HS-27A (cell line): ENCODE results near the gene ARHGAP6.
A peak's percentile ranks its signal among the peaks of the same experiment; 100 is the strongest.

Source experiments
- DNase-seq: peaks from one replicate; pipeline ENCODE4 v3.0.0-alpha.2; 2012; ENCODE audit warnings: low read depth, missing footprints

ARHGAP6 gene

DNA sequence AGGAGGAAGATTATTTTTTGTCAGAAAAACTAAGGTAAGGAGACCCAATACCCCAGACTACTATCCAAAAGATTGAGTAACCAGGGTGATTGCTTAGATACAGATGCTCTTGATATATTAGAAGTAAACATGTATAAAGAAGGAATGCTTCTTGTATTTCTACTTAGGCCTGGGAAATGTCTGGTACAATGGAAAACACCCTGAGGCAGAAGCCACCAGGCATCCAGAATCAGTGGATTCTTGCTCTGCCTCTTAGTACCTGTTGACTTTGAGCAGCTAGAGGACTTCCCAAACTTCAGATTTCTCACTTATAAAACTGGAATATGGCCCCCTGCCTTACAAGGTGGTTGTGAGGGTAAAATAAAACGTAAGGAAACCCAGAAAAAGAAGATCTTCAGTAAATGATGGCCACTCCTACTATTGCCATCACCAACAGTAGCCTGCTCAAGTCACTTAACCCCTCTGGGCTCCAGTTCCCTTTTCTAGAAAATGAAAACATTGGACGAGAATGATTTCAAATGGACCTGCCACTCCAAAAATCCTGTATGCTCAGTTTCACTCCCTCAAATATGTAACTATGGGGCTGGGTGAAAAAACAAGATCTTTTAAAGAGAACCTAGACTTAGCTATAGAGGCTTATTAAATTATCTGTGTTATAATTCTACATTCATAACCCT, 315.9 kb downstream of the ARHGAP6 start:
- no peak for DNase-seq

DNA sequence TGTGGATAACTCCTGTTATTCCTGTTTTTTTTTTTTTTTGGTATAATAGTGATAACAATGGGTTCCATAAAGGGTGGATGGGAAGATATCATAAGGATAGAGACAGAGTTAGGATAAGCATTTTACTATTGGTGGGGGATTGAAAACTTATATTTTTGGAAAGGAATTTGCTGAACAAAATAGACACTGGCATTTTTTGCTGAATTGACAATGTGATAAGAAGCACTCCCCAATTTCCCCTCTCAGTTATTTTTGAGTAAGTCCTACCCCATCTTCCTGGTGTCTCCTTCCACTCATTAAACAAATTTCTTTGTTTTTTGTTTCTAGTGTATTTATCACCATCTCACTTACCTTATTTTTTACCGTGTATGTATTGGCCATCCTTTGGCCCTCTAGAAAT, 316.7 kb downstream of the ARHGAP6 start:
- no peak for DNase-seq

DNA sequence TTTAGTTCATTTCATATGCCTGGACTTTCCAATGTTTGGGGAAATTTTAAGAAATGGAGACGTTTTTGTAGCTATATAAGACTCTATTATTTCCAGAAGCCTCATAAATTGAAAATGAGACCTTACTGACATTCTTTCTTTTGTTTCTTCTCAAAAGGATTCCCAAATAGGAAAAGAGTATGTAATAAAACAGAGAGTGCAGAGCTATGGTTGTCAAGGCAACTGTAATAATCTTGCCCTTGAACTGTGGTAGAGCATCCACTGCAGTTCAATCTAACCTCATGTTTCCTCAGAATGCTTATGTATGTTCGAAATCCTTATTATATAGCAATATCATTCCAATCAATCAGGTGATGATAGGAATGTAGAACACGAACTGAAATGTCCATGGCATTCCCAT, 318.4 kb downstream of the ARHGAP6 start:
- DNase-seq: no peak

DNA sequence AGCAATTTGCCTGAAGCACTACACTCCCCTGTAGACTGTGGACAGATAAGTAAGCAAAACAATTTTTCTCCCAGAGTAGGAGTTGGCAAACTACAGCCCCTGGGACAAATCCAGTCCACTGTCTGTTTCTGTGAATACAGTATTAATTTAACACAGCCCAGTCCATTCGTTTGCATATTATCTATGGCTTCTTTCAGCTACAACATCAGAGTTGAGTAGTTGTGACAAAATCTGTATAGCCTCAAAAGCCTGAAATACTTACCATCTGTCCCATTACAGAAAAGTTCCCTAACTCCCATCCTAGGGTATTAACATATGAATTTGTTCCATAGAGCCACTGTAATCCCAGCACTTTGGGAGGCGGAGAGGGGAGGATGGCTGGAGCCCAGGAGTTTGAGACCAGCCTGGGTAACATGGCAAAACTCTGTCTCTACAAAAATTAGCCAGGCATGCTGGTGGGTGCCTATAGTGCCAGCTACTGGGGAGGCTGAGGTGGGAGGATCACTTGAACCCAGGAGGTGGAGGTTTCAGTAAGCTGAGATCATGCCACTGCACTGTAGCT, 319.5 kb downstream of the ARHGAP6 start:
- no peak for DNase-seq

DNA sequence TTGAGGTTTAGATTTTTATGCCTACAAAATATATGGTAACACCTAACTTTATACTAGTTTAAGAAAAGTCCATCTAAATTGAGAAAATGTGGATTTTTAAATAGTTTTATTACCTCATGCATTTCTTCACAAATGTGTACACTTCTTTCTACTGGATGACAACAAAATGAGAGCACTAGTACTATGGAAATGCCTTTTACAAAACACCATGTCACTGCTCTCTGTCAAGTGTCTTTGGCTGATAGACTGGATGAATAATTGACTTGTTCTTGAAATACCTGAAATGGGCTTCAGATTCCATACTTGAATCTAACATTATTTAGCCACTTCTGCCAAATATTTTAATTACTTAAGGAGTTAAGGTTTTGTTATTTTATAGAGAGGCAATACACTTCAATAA, 323.0 kb downstream of the ARHGAP6 start:
- DNase-seq: no peak

DNA sequence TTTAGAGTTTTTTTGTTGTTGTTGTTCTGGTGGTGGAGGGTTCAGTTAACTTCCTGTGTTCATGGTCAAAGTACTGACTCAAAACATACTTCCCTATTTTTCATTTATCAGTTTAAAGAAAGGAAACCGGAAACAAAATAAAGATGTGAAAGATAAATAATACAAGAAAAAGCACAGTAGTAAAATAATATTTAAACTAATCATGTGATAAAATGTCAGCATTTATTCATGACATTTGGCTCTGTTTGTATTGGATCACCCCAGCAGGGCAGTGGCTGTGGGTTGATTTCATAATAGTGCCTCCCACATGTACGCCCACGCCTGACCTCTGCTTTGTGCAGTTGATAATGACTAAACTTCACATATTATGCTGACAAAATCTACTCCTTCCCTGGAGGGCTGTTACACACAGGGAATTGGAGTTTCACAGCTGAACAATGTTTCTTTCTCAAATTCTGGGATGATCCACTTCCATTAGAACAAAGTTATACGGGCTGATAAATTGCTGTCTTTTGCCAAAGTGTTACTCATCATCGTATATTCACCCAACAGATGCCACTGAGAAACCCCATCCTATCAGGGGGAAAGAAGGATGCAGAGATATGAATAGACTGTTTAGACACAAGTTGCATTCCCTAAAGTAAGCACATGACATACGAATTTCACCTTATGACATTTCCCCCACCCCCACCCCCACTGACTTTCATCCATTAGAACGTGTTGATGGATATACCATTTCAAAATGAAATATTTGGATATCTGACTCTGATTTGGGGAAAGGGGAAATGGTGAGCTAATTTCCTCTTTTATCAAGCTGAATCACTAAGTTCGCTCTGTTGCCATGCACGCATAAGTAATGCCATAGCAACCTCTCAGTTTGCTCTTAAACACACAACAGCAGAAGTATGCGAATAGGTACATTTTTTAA, 324.2 kb downstream of the ARHGAP6 start:
- peak; percentile 22 for DNase-seq

DNA sequence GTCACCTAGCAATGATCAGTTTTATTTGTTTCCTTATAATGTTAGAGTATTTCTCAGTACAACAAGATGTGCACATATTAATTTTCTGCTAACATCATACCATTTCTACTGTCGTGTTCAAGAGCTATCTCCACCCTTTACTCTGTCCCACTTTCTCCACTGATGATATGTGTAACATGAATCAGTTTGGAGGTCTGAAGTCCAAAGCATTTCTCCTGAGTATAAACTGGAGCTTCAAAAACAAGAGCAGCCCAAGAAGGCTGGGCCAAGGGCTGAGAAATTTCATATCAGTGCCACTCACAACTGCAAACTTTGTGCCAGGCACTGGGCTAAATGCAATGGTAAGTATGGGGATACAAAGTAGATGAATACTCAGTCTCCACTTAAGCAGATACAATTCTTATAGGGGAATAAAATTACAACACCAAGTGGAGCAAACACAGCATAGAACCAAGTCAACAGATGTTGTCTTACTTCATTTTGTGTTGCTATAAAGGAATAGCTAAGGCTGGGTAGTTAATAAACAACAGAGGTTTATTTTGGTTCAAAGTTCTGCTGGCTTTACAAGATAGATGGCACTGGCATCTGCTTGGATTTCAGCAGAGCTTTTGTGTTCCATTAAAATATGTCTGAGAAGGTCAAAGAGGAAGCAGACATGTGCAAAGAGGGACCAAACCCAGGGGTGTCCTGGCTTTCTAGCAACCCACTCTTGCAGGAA, 328.3 kb downstream of the ARHGAP6 start:
- no peak for DNase-seq

DNA sequence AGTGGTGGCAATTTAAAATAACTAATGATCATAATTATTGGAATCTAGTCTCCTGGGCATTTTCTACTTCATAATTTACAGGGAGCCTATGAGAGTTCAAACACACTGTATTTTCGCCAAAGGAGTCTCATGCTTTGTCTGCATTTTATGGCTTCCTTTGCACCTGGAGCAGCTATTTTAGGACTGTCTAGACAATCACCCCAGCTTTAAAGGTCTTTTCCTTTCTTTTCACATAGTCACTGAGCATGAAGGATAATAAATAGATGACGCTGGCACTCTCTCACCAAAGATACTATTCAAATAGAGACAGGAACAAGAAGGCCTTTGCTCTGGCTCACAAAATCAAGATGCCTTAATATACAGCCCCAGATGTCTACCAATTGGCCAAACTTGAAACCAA, 329.5 kb downstream of the ARHGAP6 start:
- DNase-seq: no peak

DNA sequence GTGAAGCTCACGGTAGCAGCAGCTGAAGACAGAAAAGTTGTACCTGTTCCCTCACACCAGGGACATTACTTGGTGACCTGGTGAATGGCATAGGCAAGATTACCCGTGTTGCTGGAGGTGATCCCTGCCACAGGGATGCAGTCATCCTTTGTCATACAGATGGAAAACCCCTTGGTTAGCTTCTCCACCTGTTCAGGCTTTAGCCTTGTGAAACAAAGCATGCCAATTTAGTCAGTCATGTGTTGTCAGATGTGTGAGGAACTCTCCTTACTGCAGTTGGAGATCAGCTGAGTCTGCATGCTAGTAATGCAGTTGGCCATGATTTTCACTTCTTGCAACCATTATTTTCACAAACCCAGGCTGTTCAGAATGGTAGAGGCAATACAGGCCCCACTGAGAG, 331.6 kb downstream of the ARHGAP6 start:
- DNase-seq: no peak

DNA sequence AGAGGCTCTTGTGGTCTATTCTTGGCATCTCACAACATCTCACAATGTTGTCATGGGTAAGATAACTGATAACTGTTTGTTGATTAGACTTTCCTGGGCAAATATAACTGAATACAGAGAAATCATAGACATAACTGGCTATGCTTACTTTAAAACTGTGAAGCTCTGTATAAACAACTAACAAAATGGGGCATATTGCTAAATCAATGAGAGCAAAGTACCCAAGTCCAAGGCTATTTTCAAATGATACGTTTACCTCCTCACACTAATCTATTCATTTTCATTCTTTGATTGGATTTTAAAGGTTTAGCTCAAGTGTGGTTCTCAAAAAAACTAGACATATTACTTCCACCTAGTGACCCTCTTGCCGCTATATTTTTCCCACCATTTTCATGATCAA, 333.9 kb downstream of the ARHGAP6 start:
- DNase-seq: no peak

DNA sequence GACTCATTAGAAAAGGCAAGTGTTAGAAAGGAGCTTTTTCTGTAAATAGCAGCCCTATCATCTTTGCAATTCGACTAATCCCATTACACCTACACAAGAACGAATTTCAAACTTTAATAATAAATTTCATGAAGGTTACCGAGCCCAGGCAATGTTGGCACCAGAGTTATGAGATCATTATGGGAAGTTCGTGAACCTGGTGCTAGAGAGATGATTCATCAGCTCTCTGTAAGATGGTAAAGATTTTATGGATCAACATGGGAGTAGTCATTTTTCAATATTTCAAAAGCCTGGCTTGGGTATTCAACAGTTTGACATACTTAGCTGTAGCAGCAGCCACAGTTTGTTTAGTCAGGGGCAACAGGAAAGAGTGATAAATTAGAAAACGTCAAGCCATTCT, 336.7 kb downstream of the ARHGAP6 start:
- no peak for DNase-seq

DNA sequence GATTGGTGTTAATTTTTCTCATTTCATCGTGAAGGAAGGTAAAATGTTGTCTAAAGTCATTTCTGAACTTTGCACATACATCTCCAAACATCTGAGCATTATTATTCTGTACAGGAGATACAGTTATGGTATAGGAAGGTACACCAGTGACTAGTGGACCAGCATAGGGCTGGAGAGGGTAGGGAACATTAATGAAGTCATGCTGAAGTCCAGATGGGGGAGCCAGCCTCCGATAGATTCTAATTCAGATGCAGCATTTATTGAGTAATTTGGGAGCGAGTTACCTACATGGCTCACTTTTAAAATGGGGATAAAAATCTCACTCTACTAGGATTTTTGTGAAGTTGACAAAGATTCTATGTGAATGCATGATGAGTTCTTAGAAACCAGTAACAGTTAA, 337.6 kb downstream of the ARHGAP6 start:
- no peak for DNase-seq

DNA sequence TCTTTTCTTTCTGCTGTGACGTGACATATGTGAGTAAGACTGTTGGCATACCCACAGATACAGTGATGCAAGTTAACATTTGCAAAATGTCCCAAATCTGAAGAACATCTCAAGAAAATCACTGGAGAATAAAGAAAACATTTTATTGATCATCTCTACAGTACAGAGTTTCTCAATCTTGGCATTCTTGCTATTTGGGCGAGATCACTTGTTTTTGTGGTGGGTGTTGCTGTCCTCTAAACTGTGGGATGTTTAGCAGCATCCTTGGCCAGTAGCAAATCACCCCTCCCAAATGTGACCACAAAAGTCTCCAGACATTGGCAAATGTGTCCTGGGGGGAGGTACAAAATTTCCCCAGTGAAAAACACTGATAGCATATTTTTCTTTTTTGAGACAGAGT, 343.7 kb downstream of the ARHGAP6 start:
- DNase-seq: no peak

DNA sequence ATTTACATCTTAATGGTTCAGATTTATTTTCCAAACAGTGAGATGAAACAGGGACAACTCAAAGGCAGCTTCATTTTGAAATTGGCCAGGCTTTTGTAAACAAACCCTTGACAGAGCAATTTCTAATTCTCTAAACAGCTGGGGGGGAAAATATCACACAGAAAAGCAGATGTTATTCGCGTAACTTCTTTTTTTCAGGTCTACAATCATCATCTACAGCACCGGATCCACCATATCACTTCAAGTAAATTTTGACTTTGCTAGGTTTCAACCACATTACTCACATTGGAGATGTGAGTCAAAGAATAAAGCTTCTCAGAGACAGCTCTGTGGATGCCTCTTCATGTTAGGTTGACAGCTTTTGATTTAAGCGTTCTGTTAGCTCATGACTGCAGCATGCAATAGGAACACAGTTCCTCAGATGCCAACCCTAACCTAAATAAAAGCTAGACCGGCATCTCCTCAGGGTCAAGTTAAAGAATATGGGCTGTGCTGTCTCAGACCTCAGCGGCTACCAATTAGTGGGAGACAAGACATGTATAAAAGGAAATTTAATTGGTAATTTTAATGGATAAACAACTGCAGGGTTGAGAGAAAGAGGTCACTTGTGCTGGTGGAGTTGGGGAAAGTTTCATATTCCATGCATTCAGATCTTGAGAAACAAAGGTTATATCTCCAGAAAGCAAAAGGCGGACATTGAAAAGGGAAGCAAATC, 345.8 kb downstream of the ARHGAP6 start:
- DNase-seq: no peak

DNA sequence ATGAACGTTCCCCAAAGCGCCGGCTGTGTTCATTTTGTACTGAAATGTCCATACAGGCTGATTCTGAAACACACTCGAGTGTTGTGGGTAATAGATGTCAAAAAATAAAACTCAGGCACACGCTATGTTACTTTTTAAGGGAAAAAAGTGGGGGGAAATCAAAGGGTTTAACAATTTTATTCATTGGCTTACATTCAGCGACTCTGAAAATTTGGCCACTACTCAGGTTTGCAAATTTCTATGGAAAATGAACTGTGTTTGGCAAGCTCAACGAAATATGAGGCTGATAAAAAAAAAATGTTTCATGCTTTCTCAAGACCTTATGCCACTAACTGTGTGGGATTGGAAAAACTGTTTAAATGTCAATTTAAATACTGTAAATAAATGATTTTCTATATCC, 354.0 kb downstream of the ARHGAP6 start:
- DNase-seq: no peak

DNA sequence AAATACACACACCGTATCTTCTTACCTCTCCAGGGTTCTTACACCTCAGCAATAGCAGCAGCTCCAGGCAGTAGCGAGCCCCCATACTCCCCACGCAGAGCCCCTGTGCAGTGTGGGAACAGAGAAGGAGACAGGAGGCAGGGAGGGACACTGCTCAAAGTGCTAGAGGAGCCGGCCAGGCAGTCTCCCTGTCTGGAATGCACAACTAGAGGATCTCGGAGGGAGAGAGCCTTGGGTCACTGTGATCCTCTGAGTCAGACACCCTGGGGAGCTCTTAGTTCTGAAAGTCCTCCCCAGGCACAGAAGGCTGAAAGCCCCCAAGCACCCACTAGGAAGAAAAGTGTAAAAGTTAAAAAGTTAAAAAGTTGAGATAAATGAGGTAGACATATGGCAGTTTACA, 356.5 kb downstream of the ARHGAP6 start:
- no peak for DNase-seq

DNA sequence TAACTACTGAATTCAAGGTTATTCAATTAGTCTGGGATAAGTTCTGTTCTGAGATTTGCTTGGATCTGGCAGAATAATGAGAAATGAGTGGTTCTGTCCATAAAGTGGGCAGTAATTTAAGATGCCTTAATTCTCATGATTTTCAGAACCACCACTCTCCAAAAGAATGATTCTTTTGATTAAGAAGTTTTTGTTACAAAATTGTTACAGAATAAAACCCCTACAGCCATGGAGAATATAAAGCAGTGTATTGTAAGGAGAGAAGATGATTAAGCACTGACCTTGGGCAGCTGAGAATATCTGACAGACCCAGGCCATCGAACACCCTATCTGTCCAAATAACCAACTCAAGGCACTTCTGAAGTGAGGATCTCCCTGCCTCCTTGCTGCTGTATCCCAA, 360.1 kb downstream of the ARHGAP6 start:
- no peak for DNase-seq

DNA sequence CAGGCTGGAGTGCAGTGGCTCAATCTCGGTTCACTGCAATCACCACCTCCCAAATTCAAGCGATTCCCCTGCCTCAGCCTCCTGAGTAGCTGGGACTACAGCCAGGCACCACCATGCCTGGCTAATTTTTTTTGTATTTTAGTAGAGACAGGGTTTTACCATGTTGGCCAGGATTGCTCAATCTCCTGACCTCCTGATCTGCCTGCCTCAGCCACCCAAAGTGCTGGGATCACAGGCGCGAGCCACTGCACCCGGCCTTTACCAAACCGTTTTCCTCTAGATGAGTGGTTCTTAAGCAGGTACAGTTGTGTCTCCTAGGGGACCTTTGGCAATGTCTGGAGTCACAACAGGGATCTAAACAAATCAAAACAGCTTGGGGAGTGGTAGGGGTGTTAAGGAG, 360.9 kb downstream of the ARHGAP6 start:
- no peak for DNase-seq

DNA sequence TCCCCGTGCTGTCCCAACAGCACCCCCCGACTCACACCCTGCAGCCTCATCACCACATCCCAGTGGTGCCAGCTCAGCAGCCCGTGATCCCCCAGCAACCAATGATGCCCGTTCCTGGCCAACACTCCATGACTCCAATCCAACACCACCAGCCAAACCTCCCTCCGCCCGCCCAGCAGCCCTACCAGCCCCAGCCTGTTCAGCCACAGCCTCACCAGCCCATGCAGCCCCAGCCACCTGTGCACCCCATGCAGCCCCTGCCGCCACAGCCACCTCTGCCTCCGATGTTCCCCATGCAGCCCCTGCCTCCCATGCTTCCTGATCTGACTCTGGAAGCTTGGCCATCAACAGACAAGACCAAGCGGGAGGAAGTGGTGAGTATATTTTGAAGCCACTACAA, 367.1 kb downstream of the ARHGAP6 start:
- DNase-seq: no peak

DNA sequence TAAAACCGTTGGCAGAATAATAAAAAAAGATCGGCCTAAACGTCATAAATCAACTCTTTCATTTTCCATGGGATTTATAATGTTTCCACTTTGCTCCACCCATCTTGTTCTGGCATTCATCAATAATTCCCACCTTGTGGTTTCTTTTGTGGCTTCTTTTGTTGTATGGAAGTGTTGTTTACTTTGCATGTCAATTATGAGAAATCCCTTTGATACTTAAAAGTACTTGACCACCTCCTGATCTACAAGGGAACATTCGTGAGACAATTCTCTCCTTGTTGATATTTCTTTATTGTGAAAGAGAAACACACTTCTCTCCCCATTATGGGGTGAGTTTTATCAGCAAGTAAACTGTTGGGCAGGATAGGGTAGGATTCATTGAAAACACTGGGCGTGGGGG, 369.7 kb downstream of the ARHGAP6 start:
- DNase-seq: no peak

DNA sequence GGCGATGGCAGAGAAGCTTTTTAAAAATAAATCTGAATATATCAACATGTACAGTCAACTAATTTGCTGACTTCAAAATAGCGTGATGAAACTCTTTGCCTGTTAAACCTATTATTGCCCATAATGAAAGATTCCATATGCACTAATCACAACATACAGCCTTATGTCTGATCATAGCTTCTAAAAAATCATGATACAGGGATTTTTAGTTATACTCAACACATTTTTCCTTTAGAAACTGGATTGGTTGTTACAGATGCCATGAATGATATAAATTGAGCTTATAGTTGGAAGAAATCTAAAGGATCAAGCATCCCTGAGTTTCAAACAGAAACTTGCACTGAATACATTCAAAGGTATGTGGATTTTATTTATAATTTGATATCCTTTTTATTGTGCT, 372.6 kb downstream of the ARHGAP6 start, which contains the start of gene AMELX:
TSS of gene AMELX (plus strand) at position 301 of the 400 bp plus-strand sequence. CDS start 1,376 bp downstream, outside the sequence.
- DNase-seq: no peak
